ENCODE results near the gene AOX1. TPM values are rescaled to one million over a fixed set of nuclear protein-coding genes. Genes with fewer than 3 reads are reported as not detected.
"Not testable (repeated sequence)": the region's sequence is repeated elsewhere in the genome, so short reads cannot be mapped to it uniquely, and the experiment has no call there.

The AOX1 gene
- total RNA-seq, 1 experiment from 2014 or later, result 57.2 TPM

- H2AFZ ChIP-seq (ENCODE audit: low read length), result no peak overlapping the region
- CTCF ChIA-PET, result interaction anchor here (0.6 kb wide), 1 partner anchor 125 kb away, joined by 3 read pairs; no protein-coding TSS in a partner anchor
- BruUV-seq (replicated peaks), result TSS peak; percentile 75
- H3F3A ChIP-seq (ENCODE audit: low read length, unreplicated experiment), result peaks cover 3% of the 10 kb centered on the region
- POLR2A ChIA-PET (ENCODE audit: unreplicated experiment), result interaction anchor here (0.6 kb wide), 1 partner anchor 667 kb away, joined by 13 read pairs; no protein-coding TSS in a partner anchor
- no peaks in the 10 kb centered on the region for H4K20me1 ChIP-seq (ENCODE audit: low read length)
- H3K4me3 ChIP-seq (ENCODE audit: low read length), result peak overlapping the region; percentile 55
- H3K27ac ChIP-seq (ENCODE audit: low read length), result peak overlapping the region; percentile 69
- no peaks in the 10 kb centered on the region for H3K36me3 ChIP-seq (ENCODE audit: low read depth, low read length)
- H3K9me3 ChIP-seq (ENCODE audit: low read length), result no peaks in the 10 kb centered on the region
- peak; percentile 90 for ATAC-seq
- H3K27me3 ChIP-seq (ENCODE audit: low read length), result no peaks in the 10 kb centered on the region
- no peaks in the 10 kb centered on the region for H3K9me2 ChIP-seq (replicated peaks; ENCODE audit: low read length)
- intact Hi-C loops (cut with micrococcal nuclease), result no loop called here
- H3K4me2 ChIP-seq (ENCODE audit: low read length), result peak overlapping the region; percentile 74
- peaks cover 32% of the 10 kb centered on the region for H3K4me1 ChIP-seq (ENCODE audit: insufficient read depth, low read length)
- no peak for TF ChIP-seq CTCF (conservative IDR thresholded peaks at IDR 0.05; ENCODE audit: low read depth, low read length)
- no peak for TF ChIP-seq EZH2phosphoT487 (IDR thresholded peaks at IDR 0.05; ENCODE audit: borderline replicate concordance, low read length)
- TF ChIP-seq EZH2 (IDR thresholded peaks at IDR 0.05; ENCODE audit: low read length, unreplicated experiment), result no peak
- peak overlapping the region; percentile 21 for H3K9ac ChIP-seq (ENCODE audit: low read length)
- peaks cover 25% of the 10 kb centered on the region for H3K79me2 ChIP-seq (ENCODE audit: low read length)
- DNase-seq, result peak; percentile 91
Observed at GRCh38 chr2:200609028-200609614, 23.3 kb downstream of the AOX1 start.

- POLR2A ChIA-PET (ENCODE audit: unreplicated experiment); ATAC-seq; intact Hi-C loops (cut with micrococcal nuclease); H2AFZ ChIP-seq (ENCODE audit: low read length); H3K36me3 ChIP-seq (ENCODE audit: low read depth, low read length); H3K9me2 ChIP-seq (replicated peaks; ENCODE audit: low read length); H3F3A ChIP-seq (ENCODE audit: low read length, unreplicated experiment); DNase-seq; H3K9me3 ChIP-seq (ENCODE audit: low read length); H3K9ac ChIP-seq (ENCODE audit: low read length); H4K20me1 ChIP-seq (ENCODE audit: low read length); CTCF ChIA-PET; BruUV-seq (replicated peaks); H3K27me3 ChIP-seq (ENCODE audit: low read length): not testable (repeated sequence)
- peak overlapping the region; percentile 55; the same call in 1 of the 2 replicates for H3K4me3 ChIP-seq (ENCODE audit: low read length)
- peaks cover 25% of the 10 kb centered on the region for H3K79me2 ChIP-seq (ENCODE audit: low read length)
- 0 out of 2 replicates have a peak overlapping the region, but pooled peaks have one; percentile 69 for H3K27ac ChIP-seq (ENCODE audit: low read length)
- H3K4me2 ChIP-seq (ENCODE audit: low read length), result peak overlapping the region; percentile 74; the same call in 1 of the 2 replicates
- H3K4me1 ChIP-seq (ENCODE audit: insufficient read depth, low read length), result peaks cover 29% of the 10 kb centered on the region
Observed at GRCh38 chr2:200610217-200610616, 24.4 kb downstream of the AOX1 start.

- no peaks in the 10 kb centered on the region for H3K27me3 ChIP-seq (ENCODE audit: low read length)
- peaks cover 25% of the 10 kb centered on the region for H3K79me2 ChIP-seq (ENCODE audit: low read length)
- no TSS peak for BruUV-seq (replicated peaks)
- no peak overlapping the region for H3K4me2 ChIP-seq (ENCODE audit: low read length)
- H3K4me1 ChIP-seq (ENCODE audit: insufficient read depth, low read length), result peaks cover 39% of the 10 kb centered on the region
- no peaks in the 10 kb centered on the region for H3K9me2 ChIP-seq (replicated peaks; ENCODE audit: low read length)
- intact Hi-C loops (cut with micrococcal nuclease), result no loop called here
- DNase-seq, result no peak
- ChIA-PET CTCF (no interaction called here), POLR2A (ENCODE audit: unreplicated experiment) (no interaction called here)
- H3K4me3 ChIP-seq (ENCODE audit: low read length), result no peak overlapping the region
- no peaks in the 10 kb centered on the region for H3K9me3 ChIP-seq (ENCODE audit: low read length)
- no peak overlapping the region for H3K9ac ChIP-seq (ENCODE audit: low read length)
- TF ChIP-seq EZH2 (IDR thresholded peaks at IDR 0.05; ENCODE audit: low read length, unreplicated experiment) (no peak), CTCF (conservative IDR thresholded peaks at IDR 0.05; ENCODE audit: low read depth, low read length) (no peak), EZH2phosphoT487 (IDR thresholded peaks at IDR 0.05; ENCODE audit: borderline replicate concordance, low read length) (no peak)
- peaks cover 3% of the 10 kb centered on the region for H3F3A ChIP-seq (ENCODE audit: low read length, unreplicated experiment)
- no peaks in the 10 kb centered on the region for H4K20me1 ChIP-seq (ENCODE audit: low read length)
- no peak overlapping the region for H3K27ac ChIP-seq (ENCODE audit: low read length)
- no peaks in the 10 kb centered on the region for H3K36me3 ChIP-seq (ENCODE audit: low read depth, low read length)
- no peak overlapping the region for H2AFZ ChIP-seq (ENCODE audit: low read length)
- no peak for ATAC-seq
Observed at GRCh38 chr2:200613692-200614091, 27.9 kb downstream of the AOX1 start.
